ENCODE data around the gene PCNT.

PCNT gene

GRCh38 chr21:46323710-46324389 is at the start of gene PCNT, which contains the start of gene C21orf58:
Gene PCNT (plus strand): TSS chr21:46324156. CDS start chr21:46324229, 73 bp downstream.
Gene C21orf58 (minus strand): TSS chr21:46323870. CDS start chr21:46322738, 1,132 bp downstream.
- DNase-seq = peak; percentile 98

GRCh38 chr21:46274797-46275390 is 49.1 kb upstream of the PCNT start:
- DNase-seq = no peak

- no peak for DNase-seq
Observed at GRCh38 chr21:46284077-46284644, 39.8 kb upstream of the PCNT start.

GRCh38 chr21:46284733-46285132 is 39.2 kb upstream of the PCNT start:
- DNase-seq = no peak

- no peak for DNase-seq
Observed at GRCh38 chr21:46285206-46285661, 38.7 kb upstream of the PCNT start, which contains the start of gene MCM3AP. Gene MCM3AP (minus strand): TSS chr21:46285611. CDS start chr21:46285286, 325 bp downstream.

GRCh38 chr21:46285761-46286647 is 38.0 kb upstream of the PCNT start, which contains the start of gene YBEY:
Gene YBEY (plus strand): TSS chr21:46286342. CDS start chr21:46286914, 572 bp downstream.
- DNase-seq = peak; percentile 96

- no peak for DNase-seq
Observed at GRCh38 chr21:46286648-46287002, 37.3 kb upstream of the PCNT start.

- no peak for DNase-seq
Observed at GRCh38 chr21:46287541-46287940, 36.4 kb upstream of the PCNT start.

GRCh38 chr21:46289655-46290179 is 34.2 kb upstream of the PCNT start:
- no peak for DNase-seq

- no peak for DNase-seq
Observed at GRCh38 chr21:46291561-46291960, 32.4 kb upstream of the PCNT start.

- DNase-seq = peak; percentile 72
Observed at GRCh38 chr21:46294647-46295176, 29.2 kb upstream of the PCNT start.

GRCh38 chr21:46295177-46295770 is 28.7 kb upstream of the PCNT start:
- DNase-seq = no peak

GRCh38 chr21:46295996-46296752 is 27.8 kb upstream of the PCNT start:
- no peak for DNase-seq

GRCh38 chr21:46297338-46298271 is 26.4 kb upstream of the PCNT start:
- no peak for DNase-seq

GRCh38 chr21:46299167-46299566 is 24.8 kb upstream of the PCNT start:
- DNase-seq = no peak

- no peak for DNase-seq
Observed at GRCh38 chr21:46301759-46302158, 22.2 kb upstream of the PCNT start.

- DNase-seq = no peak
Observed at GRCh38 chr21:46304437-46304836, 19.5 kb upstream of the PCNT start.

GRCh38 chr21:46304955-46305354 is 19.0 kb upstream of the PCNT start:
- no peak for DNase-seq

- DNase-seq = no peak
Observed at GRCh38 chr21:46307625-46308024, 16.3 kb upstream of the PCNT start.

GRCh38 chr21:46308431-46308830 is 15.5 kb upstream of the PCNT start:
- DNase-seq = no peak

Data from islet precursor cell (in vitro differentiated cells).